H9 (cell line): ENCODE data around the gene RFX1. TPM values are rescaled to one million over a fixed set of nuclear protein-coding genes. Genes with fewer than 3 reads are reported as not detected.

Experiments used
- DNase-seq: peaks from one replicate; pipeline ENCODE4 v3.0.0-alpha.2; 2017
- H2AFZ ChIP-seq: one replicate; pipeline ENCODE4 v1.6.1; 2013; ENCODE audit warnings: mild to moderate bottlenecking, low read length, control low read depth, moderate library complexity
- H2AK5ac ChIP-seq: 2 replicates; pipeline ENCODE4 v1.6.1; 2013; ENCODE audit warnings: low read length, control low read depth, mixed read lengths; ENCODE audit not compliant: insufficient read length
- H2BK120ac ChIP-seq: one replicate; pipeline ENCODE4 v1.6.1; 2013; ENCODE audit warnings: low read depth, mild to moderate bottlenecking, low read length, control low read depth, inconsistent platforms; ENCODE audit not compliant: poor library complexity, severe bottlenecking
- H2BK12ac ChIP-seq: 2 replicates; pipeline ENCODE4 v1.6.1; 2013; ENCODE audit warnings: low read length, control low read depth, mixed read lengths, low read depth; ENCODE audit not compliant: insufficient read length
- H2BK15ac ChIP-seq: 2 replicates; pipeline ENCODE4 v1.6.1; 2013; ENCODE audit warnings: low read depth, low read length, control low read depth
- H2BK20ac ChIP-seq: one replicate; pipeline ENCODE4 v1.6.1; 2013; ENCODE audit warnings: low read depth, mild to moderate bottlenecking, low read length, control low read depth, inconsistent platforms; ENCODE audit not compliant: poor library complexity, severe bottlenecking
- H2BK5ac ChIP-seq: 2 replicates; pipeline ENCODE4 v1.6.1; 2013; ENCODE audit warnings: low read length, control low read depth, mixed read lengths; ENCODE audit not compliant: insufficient read length
- H3K14ac ChIP-seq: 2 replicates; pipeline ENCODE4 v1.6.1; 2013; ENCODE audit warnings: low read length, control low read depth; ENCODE audit not compliant: insufficient read depth
- H3K18ac ChIP-seq: 2 replicates; pipeline ENCODE4 v1.6.1; 2013; ENCODE audit warnings: low read depth, mild to moderate bottlenecking, mixed read lengths, low read length, control low read depth; ENCODE audit not compliant: insufficient read length
- H3K23ac ChIP-seq: 2 replicates; pipeline ENCODE4 v1.6.1; 2013; ENCODE audit warnings: low read length, control low read depth, mixed read lengths, low read depth; ENCODE audit not compliant: insufficient read length
- H3K23me2 ChIP-seq: 2 replicates; pipeline ENCODE4 v1.6.1; 2013; ENCODE audit warnings: low read depth, mild to moderate bottlenecking, mixed read lengths, low read length, control low read depth; ENCODE audit not compliant: insufficient read length, poor library complexity, severe bottlenecking
- H3K27ac ChIP-seq: 2 replicates; pipeline ENCODE4 v1.5.1; 2013; ENCODE audit warnings: low read length, control low read depth, mixed read lengths, low read depth; ENCODE audit not compliant: insufficient read length
- H3K27me3 ChIP-seq: 2 replicates; pipeline ENCODE4 v1.6.1; 2013; ENCODE audit warnings: low read length, control low read depth, inconsistent platforms; ENCODE audit not compliant: insufficient read depth
- H3K4ac ChIP-seq: 2 replicates; pipeline ENCODE4 v1.6.1; 2013; ENCODE audit warnings: low read depth, mild to moderate bottlenecking, control low read depth, inconsistent platforms, low read length, moderate library complexity
- H3K4me1 ChIP-seq: 2 replicates; pipeline ENCODE4 v1.6.1; 2013; ENCODE audit warnings: low read length, control low read depth, inconsistent platforms; ENCODE audit not compliant: insufficient read depth
- H3K4me2 ChIP-seq: 2 replicates; pipeline ENCODE4 v1.6.1; 2013; ENCODE audit warnings: low read length, control low read depth, mixed read lengths; ENCODE audit not compliant: insufficient read length, insufficient read depth
- H3K56ac ChIP-seq: 2 replicates; pipeline ENCODE4 v1.6.1; 2013; ENCODE audit warnings: low read depth, mild to moderate bottlenecking, mixed read lengths, low read length, control low read depth; ENCODE audit not compliant: insufficient read length
- H3K79me1 ChIP-seq: 2 replicates; pipeline ENCODE4 v1.6.1; 2013; ENCODE audit warnings: low read depth, mild to moderate bottlenecking, moderate library complexity, low read length, control low read depth, inconsistent platforms; ENCODE audit not compliant: insufficient read depth, poor library complexity, severe bottlenecking
- H3K79me2 ChIP-seq: 2 replicates; pipeline ENCODE4 v1.6.1; 2013; ENCODE audit warnings: low read length, control low read depth, inconsistent platforms; ENCODE audit not compliant: insufficient read depth
- H3K9ac ChIP-seq: 2 replicates; pipeline ENCODE4 v1.6.1; 2013; ENCODE audit warnings: low read length, control low read depth, mixed read lengths; ENCODE audit not compliant: insufficient read length; ENCODE audit errors: extremely low read depth
- H3K9me3 ChIP-seq: one replicate; pipeline ENCODE4 v1.6.1; 2013; ENCODE audit warnings: low read depth, low read length, inconsistent platforms; ENCODE audit not compliant: control insufficient read depth
- H3T11ph ChIP-seq: one replicate; pipeline ENCODE4 v1.6.1; 2013; ENCODE audit warnings: mild to moderate bottlenecking, low read length, control low read depth, inconsistent platforms
- H4K20me1 ChIP-seq: one replicate; pipeline ENCODE4 v1.6.1; 2013; ENCODE audit not compliant: control insufficient read depth, insufficient read length, insufficient read depth
- H4K5ac ChIP-seq: 2 replicates; pipeline ENCODE4 v1.6.1; 2013; ENCODE audit warnings: low read depth, mild to moderate bottlenecking, mixed read lengths, low read length, control low read depth; ENCODE audit not compliant: insufficient read length
- H4K8ac ChIP-seq: replicated peaks from 2 replicates; pipeline ENCODE4 v1.6.1; 2013; ENCODE audit warnings: low read length, control low read depth, mixed read lengths, low read depth; ENCODE audit not compliant: insufficient read length
- H4K91ac ChIP-seq: 2 replicates; pipeline ENCODE4 v1.6.1; 2013; ENCODE audit warnings: low read depth, mild to moderate bottlenecking, moderate library complexity, mixed read lengths, low read length, control low read depth; ENCODE audit not compliant: insufficient read length
- H3K27ac Mint-ChIP-seq, 3 experiments: 2 replicates in 2 of 3; 3 replicates in 1 of 3; pipeline ENCODE4 v1.8.0; 2020 to 2021; ENCODE audit warnings: mixed read lengths in 3 of 3, mild to moderate bottlenecking in 1 of 3, moderate library complexity in 1 of 3
- H3K27me3 Mint-ChIP-seq: 2 replicates; pipeline ENCODE4 v1.8.0; 2021; ENCODE audit warnings: low read depth, mild to moderate bottlenecking, moderate library complexity, mixed read lengths
- H3K36me3 Mint-ChIP-seq, 3 experiments: 2 replicates in 2 of 3; 3 replicates in 1 of 3; pipeline ENCODE4 v1.8.0; 2020 to 2021; ENCODE audit warnings: low read depth in 3 of 3, mixed read lengths in 3 of 3; ENCODE audit not compliant: insufficient read depth in 1 of 3
- H3K4me1 Mint-ChIP-seq, 2 experiments: 2 replicates each; pipeline ENCODE4 v1.8.0; 2020; ENCODE audit warnings: mixed read lengths in 2 of 2
- H3K4me3 Mint-ChIP-seq, 2 experiments: 2 replicates in 1 of 2; 3 replicates in 1 of 2; pipeline ENCODE4 v1.8.0; 2020 to 2021; ENCODE audit warnings: mild to moderate bottlenecking in 2 of 2, mixed read lengths in 2 of 2, moderate library complexity in 1 of 2
- H3K9me3 Mint-ChIP-seq, 2 experiments: 2 replicates in 1 of 2; 3 replicates in 1 of 2; pipeline ENCODE4 v1.8.0; 2020; ENCODE audit warnings: mild to moderate bottlenecking in 2 of 2, mixed read lengths in 2 of 2, moderate library complexity in 1 of 2
- WGBS: extraction: QIAGEN DNeasy Blood & Tissue Kit; methylation state at CpG from one replicate; pipeline ENCODE4 v1.1.7; 2013; ENCODE audit warnings: missing lambda C conversion rate, low lambda C conversion rate, mixed read lengths; ENCODE audit not compliant: insufficient read length; ENCODE audit errors: extremely low coverage; 5-methylcytosine and 5-hydroxymethylcytosine counted together
- total RNA-seq: library from RNA; stranded (reverse); gene quantifications from 2 replicates; pipeline ENCODE4 v1.2.1, GENCODE V29; 2021
- TF ChIP-seq, protein P1 (sequence below): fragments of 200-600 bp; sonication (generic); conservative IDR thresholded peaks from 3 replicates; pipeline ENCODE4 v1.8.0; 2021; ENCODE audit warnings: antibody characterized with exemption, mild to moderate bottlenecking

RFX1 gene
- total RNA-seq, 1 experiment from 2014 or later = 21.4 TPM

DNA sequence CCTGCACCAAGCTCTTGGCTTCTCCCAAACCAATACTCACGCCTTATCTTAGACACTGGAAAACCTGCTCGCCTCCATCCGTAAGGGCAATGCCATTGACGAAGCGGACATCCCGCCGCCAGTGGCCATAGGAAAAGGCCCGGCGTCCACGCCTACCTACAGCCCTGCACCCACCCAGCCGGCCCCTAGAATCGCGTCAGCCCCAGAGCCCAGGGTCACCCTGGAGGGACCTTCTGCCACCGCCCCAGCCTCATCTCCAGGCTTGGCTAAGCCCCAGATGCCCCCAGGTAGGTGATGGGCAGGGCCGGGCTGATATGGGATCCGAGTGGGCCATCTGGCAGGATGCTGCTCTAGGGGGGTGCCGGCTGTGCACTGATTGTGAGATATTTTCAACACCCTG, 92.8 kb downstream of the RFX1 start:
- no peak overlapping the region for H4K5ac ChIP-seq
- no peak overlapping the region for H4K91ac ChIP-seq
- H3K23ac ChIP-seq = no peak overlapping the region
- no peak overlapping the region for H3K9ac ChIP-seq
- H3K9me3 Mint-ChIP-seq = no peaks in the 10 kb centered on the region
- H2BK120ac ChIP-seq = no peak overlapping the region
- no peak overlapping the region for H2AK5ac ChIP-seq
- no peak overlapping the region for H3K56ac ChIP-seq
- no CpG with 5 or more reads among the region's 17 CpGs for WGBS
- no peaks in the 10 kb centered on the region for H3K27me3 Mint-ChIP-seq
- no peak overlapping the region for H3K27ac ChIP-seq
- no peak overlapping the region for H2BK12ac ChIP-seq
- H3K79me2 ChIP-seq = no peaks in the 10 kb centered on the region
- no peak overlapping the region for H3K4me3 Mint-ChIP-seq
- H4K8ac ChIP-seq = no peak overlapping the region
- H3K27ac Mint-ChIP-seq = no peak overlapping the region
- H3K18ac ChIP-seq = no peak overlapping the region
- H3K4ac ChIP-seq = no peak overlapping the region
- H4K20me1 ChIP-seq = no peaks in the 10 kb centered on the region
- H2AFZ ChIP-seq = no peak overlapping the region
- no peak overlapping the region for H3T11ph ChIP-seq
- no peak overlapping the region for H2BK5ac ChIP-seq
- no peaks in the 10 kb centered on the region for H3K4me1 Mint-ChIP-seq
- no peak for DNase-seq
- no peak overlapping the region; the same call in 1 of the 2 replicates for H3K14ac ChIP-seq
- H3K4me2 ChIP-seq = no peak overlapping the region
- no peaks in the 10 kb centered on the region for H3K27me3 ChIP-seq
- H3K23me2 ChIP-seq = no peaks in the 10 kb centered on the region
- H2BK20ac ChIP-seq = no peak overlapping the region
- TF ChIP-seq, protein P1, sequence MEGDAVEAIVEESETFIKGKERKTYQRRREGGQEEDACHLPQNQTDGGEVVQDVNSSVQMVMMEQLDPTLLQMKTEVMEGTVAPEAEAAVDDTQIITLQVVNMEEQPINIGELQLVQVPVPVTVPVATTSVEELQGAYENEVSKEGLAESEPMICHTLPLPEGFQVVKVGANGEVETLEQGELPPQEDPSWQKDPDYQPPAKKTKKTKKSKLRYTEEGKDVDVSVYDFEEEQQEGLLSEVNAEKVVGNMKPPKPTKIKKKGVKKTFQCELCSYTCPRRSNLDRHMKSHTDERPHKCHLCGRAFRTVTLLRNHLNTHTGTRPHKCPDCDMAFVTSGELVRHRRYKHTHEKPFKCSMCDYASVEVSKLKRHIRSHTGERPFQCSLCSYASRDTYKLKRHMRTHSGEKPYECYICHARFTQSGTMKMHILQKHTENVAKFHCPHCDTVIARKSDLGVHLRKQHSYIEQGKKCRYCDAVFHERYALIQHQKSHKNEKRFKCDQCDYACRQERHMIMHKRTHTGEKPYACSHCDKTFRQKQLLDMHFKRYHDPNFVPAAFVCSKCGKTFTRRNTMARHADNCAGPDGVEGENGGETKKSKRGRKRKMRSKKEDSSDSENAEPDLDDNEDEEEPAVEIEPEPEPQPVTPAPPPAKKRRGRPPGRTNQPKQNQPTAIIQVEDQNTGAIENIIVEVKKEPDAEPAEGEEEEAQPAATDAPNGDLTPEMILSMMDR = no peak
- H3K9me3 ChIP-seq = no peaks in the 10 kb centered on the region
- H3K79me1 ChIP-seq = no peaks in the 10 kb centered on the region
- H2BK15ac ChIP-seq = no peak overlapping the region
- no peaks in the 10 kb centered on the region for H3K4me1 ChIP-seq
- peaks cover 14 to 73% (median 36%) of the 10 kb centered on the region in 3 experiments; a peak in 6 of 7 replicates for H3K36me3 Mint-ChIP-seq

Other genes starting within 250 kb of the RFX1 start
- 17.2 and 19.5 TPM in 2 replicates for gene MRI1, start 241.8 kb downstream of the RFX1 start, total RNA-seq
- gene C19orf53, start 231.9 kb downstream of the RFX1 start, total RNA-seq = 127 and 129 TPM in 2 replicates
- 50.7 and 53.1 TPM in 2 replicates for gene ZSWIM4, start 210.9 kb downstream of the RFX1 start, total RNA-seq
- not detected in 2 replicates for gene NANOS3, start 129.2 kb downstream of the RFX1 start, total RNA-seq
- 4.7 and 6.7 TPM in 2 replicates for gene BRME1, start 100.2 kb downstream of the RFX1 start, total RNA-seq
- 42.7 and 48.5 TPM in 2 replicates for gene CC2D1A, start 100.1 kb downstream of the RFX1 start, total RNA-seq
- 0.68 TPM in 2 replicates for gene PODNL1, start 67.9 kb downstream of the RFX1 start, total RNA-seq
- 82.2 and 82.5 TPM in 2 replicates for gene DCAF15, start 53.8 kb downstream of the RFX1 start, total RNA-seq
- gene RLN3, start 21.8 kb upstream of the RFX1 start, total RNA-seq = not detected in 2 replicates
- gene IL27RA, start 25.4 kb upstream of the RFX1 start, total RNA-seq = 13.6 and 14.6 TPM in 2 replicates
- gene PALM3, start 55.8 kb upstream of the RFX1 start, total RNA-seq = 11.5 and 13.5 TPM in 2 replicates
- 0.26 and 0.72 TPM in 2 replicates for gene MISP3, start 66.5 kb upstream of the RFX1 start, total RNA-seq
- gene C19orf67, start 79.5 kb upstream of the RFX1 start, total RNA-seq = 0.39 and 0.72 TPM in 2 replicates
- gene SAMD1, start 84.4 kb upstream of the RFX1 start, total RNA-seq = 104 and 108 TPM in 2 replicates
- gene PRKACA, start 111.4 kb upstream of the RFX1 start, total RNA-seq = 51.8 and 56.0 TPM in 2 replicates
- gene ASF1B, start 130.3 kb upstream of the RFX1 start, total RNA-seq = 46.6 and 46.8 TPM in 2 replicates
- gene ADGRL1, start 199.8 kb upstream of the RFX1 start, total RNA-seq = 116 and 117 TPM in 2 replicates